AG04449 (cell line): Measurements from ENCODE around the gene COQ7.

Experiments used
- CTCF ChIA-PET: fragments of 350-600 bp; formaldehyde crosslinking; extraction: SDS; loops from one replicate; lab custom pipeline; 2021; ENCODE audit warnings: antibody characterized with exemption; lab: Yijun Ruan, JAX
- POLR2A ChIA-PET: fragments of 400-600, 350-600 bp; formaldehyde crosslinking; extraction: SDS; loops from one replicate; lab custom pipeline; 2020; ENCODE audit warnings: antibody characterized with exemption, inconsistent platforms; lab: Yijun Ruan, JAX
- DNase-seq: peaks from one replicate; pipeline ENCODE4 v3.0.0-alpha.2; 2010; ENCODE audit warnings: low read depth, low spot score
- H3K4me3 ChIP-seq: 2 replicates; pipeline ENCODE4 v1.5.1; 2011; ENCODE audit warnings: low read depth, mild to moderate bottlenecking, control low read depth, low read length
- TF ChIP-seq, protein P1 (sequence below): IDR thresholded peaks from one replicate; pipeline ENCODE4 v1.5.1; 2011; ENCODE audit warnings: mild to moderate bottlenecking, moderate library complexity, low read length, control low read depth, inconsistent platforms; ENCODE audit not compliant: insufficient read depth; ENCODE audit errors: missing control alignments

The COQ7 gene

GRCh38 chr16:19115148-19116021, 48.0 kb downstream of the COQ7 start:
- ChIA-PET POLR2A (interaction anchor here (0.6 kb wide), 1 partner anchor 52 kb away, joined by 3 read pairs; no protein-coding TSS in a partner anchor), CTCF (interaction anchor here (0.6 to 5.2 kb wide), 6 partner anchors 11 to 64 kb away, joined by 3 to 24 read pairs (median 3); no protein-coding TSS in a partner anchor)
- no peak for DNase-seq
- TF ChIP-seq, protein P1, sequence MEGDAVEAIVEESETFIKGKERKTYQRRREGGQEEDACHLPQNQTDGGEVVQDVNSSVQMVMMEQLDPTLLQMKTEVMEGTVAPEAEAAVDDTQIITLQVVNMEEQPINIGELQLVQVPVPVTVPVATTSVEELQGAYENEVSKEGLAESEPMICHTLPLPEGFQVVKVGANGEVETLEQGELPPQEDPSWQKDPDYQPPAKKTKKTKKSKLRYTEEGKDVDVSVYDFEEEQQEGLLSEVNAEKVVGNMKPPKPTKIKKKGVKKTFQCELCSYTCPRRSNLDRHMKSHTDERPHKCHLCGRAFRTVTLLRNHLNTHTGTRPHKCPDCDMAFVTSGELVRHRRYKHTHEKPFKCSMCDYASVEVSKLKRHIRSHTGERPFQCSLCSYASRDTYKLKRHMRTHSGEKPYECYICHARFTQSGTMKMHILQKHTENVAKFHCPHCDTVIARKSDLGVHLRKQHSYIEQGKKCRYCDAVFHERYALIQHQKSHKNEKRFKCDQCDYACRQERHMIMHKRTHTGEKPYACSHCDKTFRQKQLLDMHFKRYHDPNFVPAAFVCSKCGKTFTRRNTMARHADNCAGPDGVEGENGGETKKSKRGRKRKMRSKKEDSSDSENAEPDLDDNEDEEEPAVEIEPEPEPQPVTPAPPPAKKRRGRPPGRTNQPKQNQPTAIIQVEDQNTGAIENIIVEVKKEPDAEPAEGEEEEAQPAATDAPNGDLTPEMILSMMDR: peak; percentile 39
- H3K4me3 ChIP-seq: peak overlapping the region; percentile 75

DNA sequence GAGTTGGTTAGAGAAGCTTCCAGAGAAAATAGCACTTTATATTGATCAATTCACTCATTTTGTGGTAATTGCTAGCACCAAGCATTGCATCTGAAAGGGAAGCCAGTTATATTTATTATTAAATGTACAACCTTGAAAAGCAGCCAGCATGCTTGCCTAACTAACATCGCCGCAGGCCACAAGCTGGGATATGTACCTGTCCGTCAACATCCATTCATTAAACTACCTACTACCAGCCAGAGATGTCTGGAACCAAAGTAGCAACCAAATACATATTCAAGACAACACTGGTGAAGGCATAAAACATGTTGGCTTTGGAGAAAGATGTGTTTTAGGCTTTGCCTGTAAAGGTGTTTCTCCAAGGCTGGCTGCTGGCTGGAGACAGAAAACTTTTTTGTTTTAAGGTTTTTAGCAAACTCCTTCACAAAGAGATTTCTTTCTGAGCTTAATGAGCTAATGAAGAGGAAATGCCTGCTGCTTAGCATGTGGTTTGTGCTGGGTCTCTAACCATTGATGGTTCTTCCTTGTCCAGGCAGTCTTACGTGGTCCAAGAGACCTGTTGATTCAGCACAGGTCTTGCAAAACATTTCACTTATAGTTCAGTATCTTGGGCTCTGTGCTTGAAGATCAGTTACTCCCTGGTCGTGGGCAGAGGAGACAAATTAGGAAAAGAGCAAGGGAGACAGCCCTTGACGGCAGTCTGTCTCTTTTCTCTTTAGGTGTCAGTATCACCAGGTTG, 49.5 kb downstream of the COQ7 start:
- DNase-seq: no peak
- CTCF ChIA-PET: interaction anchor here (0.8 to 4.4 kb wide), 3 partner anchors 11 to 30 kb away, joined by 3 to 17 read pairs (median 6); no protein-coding TSS in a partner anchor
- no peak overlapping the region for H3K4me3 ChIP-seq
- POLR2A ChIA-PET: interaction anchor here (1.2 kb wide), 1 partner anchor 20 kb away, joined by 3 read pairs; no protein-coding TSS in a partner anchor
- TF ChIP-seq, protein P1: no peak

DNA sequence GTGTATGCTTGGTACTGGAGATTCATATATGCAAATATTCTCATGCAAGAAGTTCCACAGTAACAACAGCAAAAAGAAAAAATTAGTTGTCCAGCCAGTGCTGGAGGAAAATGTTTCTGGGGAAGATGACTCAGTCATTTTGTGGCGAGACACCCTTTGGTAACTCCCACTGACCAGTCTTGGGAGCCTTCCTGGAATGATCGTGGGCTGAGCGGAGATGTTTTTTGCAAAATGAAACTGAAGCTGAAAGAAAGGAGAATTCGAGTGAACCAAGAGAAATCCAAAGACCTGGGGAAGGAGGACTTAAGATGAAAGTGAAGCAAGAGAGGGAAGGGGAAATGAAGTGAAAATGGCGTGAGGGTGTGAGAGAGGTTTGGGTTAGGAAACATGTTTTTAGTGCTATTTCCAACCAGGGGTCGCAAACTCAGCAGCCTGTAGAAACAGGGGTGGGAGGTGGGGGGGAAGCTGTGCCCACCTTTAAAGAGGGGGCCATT, 51.6 kb downstream of the COQ7 start:
- CTCF ChIA-PET: interaction anchor here (1.3 to 4.4 kb wide), 6 partner anchors 10 to 257 kb away, joined by 3 to 17 read pairs (median 4); partner anchors contain the start of gene TMC7
- peak overlapping the region; percentile 64 for H3K4me3 ChIP-seq
- POLR2A ChIA-PET: interaction anchor here (0.6 to 1.2 kb wide), 3 partner anchors 12 to 65 kb away, joined by 3 to 4 read pairs (median 4); no protein-coding TSS in a partner anchor
- TF ChIP-seq, protein P1: no peak
- DNase-seq: peak; percentile 72

GRCh38 chr16:19119564-19119963, 52.1 kb downstream of the COQ7 start:
- peak; percentile 69 for DNase-seq
- CTCF ChIA-PET: interaction anchor here (1.3 to 4.4 kb wide), 6 partner anchors 9 to 256 kb away, joined by 3 to 17 read pairs (median 4); partner anchors contain the start of gene TMC7

GRCh38 chr16:19123535-19124178, 56.2 kb downstream of the COQ7 start:
- TF ChIP-seq, protein P1: no peak
- DNase-seq: no peak
- H3K4me3 ChIP-seq: no peak overlapping the region
- ChIA-PET POLR2A (interaction anchor here (0.7 to 1.5 kb wide), 2 partner anchors 8 to 12 kb away, joined by 3 to 4 read pairs; no protein-coding TSS in a partner anchor), CTCF (interaction anchor here (2.0 kb wide), 1 partner anchor 38 kb away, joined by 10 read pairs; no protein-coding TSS in a partner anchor)

More at GRCh38 chr16:19119564-19119963, 52.1 kb downstream of the COQ7 start:
- POLR2A ChIA-PET: interaction anchor here (1.0 to 1.2 kb wide), 2 partner anchors 11 to 34 kb away, joined by 3 to 4 read pairs; no protein-coding TSS in a partner anchor
- H3K4me3 ChIP-seq: peak overlapping the region; percentile 64
- TF ChIP-seq, protein P1: no peak
